T-helper 2 cell (primary cell): Measurements from ENCODE around the gene GEMIN5.
"Not testable (repeated sequence)": the region's sequence is repeated elsewhere in the genome, so short reads cannot be mapped to it uniquely, and the experiment has no call there.

Experiments used
- DNase-seq, 5 experiments: peaks; one replicate each; pipeline versions ENCODE4 v3.0.0 to v3.0.0-alpha.2; 2012 to 2022

Gene GEMIN5

DNA sequence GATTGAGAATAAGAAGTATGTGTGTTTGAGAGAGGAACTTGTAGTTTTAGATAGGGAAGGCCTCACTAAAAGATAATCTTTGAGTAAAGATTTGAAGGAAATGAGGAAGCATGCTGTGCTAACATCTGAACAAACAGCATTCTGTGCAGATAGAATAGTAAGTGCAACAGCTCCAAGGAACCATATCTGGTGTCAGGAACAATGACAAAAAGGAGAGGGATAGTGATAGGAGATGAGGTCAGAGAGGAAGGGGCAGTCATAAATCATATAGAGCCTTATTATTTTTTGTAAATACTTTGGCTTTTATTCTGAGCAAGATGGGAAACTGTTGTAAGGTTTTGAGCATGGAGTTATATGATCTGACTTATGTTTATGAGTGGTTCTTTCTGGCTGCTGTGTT is 6.7 kb upstream of the GEMIN5 start:
- no peak for DNase-seq

DNA sequence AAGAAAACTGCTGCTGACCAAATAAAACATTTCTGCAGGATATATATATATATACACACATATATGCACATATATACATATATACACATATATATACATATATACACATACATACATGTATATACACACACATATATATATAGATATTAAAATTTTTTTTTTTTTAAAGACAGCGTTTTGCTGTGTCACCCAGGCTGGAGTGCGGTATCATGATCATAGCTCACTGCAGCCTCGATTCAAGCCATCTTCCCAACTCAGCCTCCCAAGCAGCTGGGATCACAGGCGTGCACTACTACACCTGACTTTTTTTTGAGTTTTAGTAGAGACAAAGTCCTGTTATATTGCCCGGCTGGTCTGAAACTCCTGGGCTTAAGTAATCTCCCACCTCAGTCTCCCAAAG is 5.5 kb upstream of the GEMIN5 start:
- no peak for DNase-seq

- DNase-seq: peak; percentile 80 to 95 (median 91)
Observed at GRCh38 chr5:154940772-154941620, 3.0 kb upstream of the GEMIN5 start, which contains the start of gene MRPL22. TSS of gene MRPL22 (plus strand) at chr5:154941073. CDS start at chr5:154941111, 38 bp downstream.

- DNase-seq: no peak
Observed at GRCh38 chr5:154940375-154940771, 2.4 kb upstream of the GEMIN5 start.

- not testable (repeated sequence) for DNase-seq
Observed at GRCh38 chr5:154939387-154939786, 1.4 kb upstream of the GEMIN5 start.

DNA sequence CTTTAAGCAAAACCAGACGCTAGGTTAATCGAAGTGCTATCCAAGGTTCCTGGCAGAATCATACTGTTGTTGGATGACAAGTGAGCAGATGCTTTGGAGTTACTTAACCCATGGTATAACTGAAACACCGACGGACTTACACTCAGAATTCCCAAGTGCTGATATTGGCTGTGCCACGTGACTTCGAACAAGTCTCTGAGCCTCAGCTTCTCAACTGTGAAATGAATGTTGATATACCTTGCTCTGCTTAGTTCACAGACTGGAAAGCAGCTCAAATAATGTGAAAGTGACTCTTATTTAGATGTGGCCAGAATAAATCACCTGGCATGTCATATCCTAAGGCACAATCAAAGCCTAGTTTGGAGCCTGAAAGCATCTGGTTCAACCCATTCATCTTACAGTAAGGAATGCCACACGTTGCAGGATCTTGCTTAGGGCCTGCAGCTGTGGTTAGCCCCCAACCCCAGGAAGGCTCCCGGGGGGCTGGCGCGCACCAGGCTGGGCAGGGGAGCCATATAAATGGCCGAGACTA is 759 bp downstream of the GEMIN5 start:
- DNase-seq: no peak

DNA sequence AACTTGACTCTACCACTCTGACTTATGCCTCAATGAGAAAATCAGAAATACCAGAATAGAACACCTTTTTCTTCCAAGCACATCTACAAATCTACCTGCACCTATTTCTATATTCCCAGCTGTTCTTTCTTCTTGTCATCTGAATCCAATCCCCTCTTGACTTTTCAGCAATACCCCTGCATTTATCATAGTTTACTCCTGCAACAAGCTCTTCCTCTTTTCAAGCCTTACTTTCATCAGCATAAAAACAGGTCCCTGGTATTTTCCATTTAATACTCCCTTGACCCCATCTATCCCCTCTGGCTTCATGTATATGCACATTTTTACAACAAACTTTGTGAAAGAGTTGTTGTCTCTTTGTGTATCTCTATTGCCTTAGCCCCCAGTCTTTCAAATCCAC is 3.1 kb downstream of the GEMIN5 start:
- DNase-seq: no peak

- DNase-seq: no peak
Observed at GRCh38 chr5:154933537-154933936, 4.5 kb downstream of the GEMIN5 start.

DNA sequence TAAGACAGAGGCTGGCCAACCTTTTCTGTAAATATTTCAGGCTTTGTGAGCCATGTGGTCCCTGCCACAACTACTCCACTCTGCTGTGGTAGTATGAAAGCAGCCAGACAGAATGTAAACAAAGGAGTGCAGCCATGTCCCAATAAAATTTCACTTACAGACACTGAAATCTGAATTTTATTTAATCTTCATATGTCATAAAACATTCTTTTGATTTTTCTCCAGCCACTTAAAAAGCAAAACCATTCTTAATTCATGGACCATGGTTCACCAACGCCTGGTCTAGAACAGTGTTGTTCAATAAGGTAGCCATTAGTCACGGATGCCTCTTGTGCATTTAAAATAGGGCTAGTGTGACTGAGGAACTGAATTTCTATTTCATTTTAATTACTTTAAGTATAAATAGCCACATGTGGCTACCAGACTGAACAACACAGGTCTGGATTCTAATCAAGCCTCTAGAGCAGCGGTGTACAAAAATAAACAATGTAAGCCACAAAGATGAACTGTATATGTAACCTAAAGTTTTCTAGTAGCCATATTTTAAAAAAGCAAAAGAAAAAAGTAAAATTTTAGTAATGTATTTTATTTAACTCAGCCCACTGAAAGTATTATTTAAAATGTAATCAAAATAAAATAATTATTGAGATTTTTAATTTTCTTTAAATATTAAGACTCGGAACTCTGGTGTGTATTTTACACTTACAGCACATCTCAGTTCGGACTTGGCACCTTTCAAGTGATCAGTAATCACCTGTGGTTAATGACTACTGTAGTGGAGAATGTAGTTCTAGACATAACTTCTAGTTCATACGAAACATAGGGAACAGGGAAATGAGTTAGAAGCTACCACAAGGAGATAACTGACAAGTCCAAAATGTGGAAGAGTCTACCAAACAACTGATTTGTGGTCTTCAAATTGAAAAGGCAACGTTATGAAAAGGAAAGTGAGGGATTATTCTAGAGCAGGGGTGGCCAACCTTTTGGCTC is 14.3 kb downstream of the GEMIN5 start:
- DNase-seq: no peak

GRCh38 chr5:154917757-154918156 is 20.3 kb downstream of the GEMIN5 start:
- no peak for DNase-seq

DNA sequence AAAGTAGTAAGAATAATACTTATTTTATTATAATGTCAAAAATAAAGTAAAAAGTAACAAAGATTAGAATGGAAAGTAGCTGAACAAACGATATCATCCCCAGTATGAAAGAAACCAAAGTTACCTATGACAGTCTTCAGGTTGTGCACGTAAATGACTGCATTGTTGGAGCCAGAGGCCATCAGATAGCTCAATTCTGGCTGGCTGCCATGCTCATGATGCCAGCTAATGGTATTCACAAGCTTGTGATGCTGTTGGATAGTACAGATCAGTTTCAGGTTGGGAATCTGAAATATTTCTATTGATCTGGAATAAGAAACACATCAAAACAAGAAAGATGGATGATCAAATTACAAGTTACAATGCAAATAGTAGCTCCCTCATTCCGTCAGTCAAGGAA is 21.1 kb downstream of the GEMIN5 start:
- no peak for DNase-seq

DNA sequence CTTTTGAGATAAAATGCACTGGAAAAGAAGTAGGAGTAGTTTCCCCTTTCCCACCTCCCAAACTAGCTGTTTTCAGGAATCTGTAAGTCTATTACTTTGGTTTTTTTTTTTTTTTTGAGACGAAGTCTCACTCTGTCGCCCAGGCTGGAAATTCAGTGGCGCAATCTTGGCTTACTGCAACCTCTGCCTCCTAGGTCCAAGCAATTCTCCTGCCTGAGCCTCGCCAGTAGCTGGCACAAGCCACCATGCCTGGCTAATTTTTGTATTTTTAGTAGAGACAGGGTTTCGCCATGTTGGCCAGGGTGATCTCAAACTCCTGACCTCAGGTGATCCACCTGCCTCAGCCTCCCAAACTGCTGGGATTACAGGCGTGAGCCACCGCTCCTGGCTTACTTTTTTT is 32.4 kb downstream of the GEMIN5 start:
- not testable (repeated sequence) for DNase-seq

DNA sequence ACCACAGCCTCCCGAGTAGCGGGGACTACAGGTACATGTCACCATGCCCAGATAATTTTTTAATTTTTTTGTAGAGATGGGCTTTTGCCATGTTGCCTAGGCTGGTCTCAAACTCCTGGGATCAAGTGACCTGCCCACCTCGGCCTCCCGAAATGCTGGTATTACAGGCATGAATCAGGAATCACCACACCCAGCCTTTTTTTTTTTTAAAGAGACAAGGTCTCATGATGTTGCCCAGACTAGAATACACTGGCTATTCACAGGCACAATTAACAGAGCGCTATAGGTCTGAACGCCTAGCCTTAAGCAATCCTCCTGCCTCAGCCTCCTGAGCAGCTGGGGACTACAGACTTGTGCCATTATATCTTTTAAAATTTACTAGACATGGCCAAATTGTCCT is 36.1 kb downstream of the GEMIN5 start:
- no peak for DNase-seq

DNA sequence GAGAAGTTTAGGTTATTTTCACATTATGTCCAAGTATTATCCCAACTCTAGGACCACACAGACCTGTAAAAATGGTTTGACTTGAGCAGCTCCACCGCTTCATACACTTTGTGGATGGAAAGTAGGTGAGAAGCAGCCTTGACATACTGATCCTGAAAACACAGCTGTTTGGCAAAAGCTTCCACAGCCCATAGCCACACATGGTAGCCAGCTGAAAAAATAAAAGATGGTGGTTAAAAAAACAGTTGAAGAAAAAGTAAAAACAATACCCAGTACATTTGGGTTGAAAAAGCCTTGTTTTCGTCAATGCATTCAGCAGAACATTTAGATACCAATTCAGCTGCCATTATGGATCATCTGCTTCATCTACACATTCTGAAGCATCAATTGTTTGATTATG is 36.7 kb downstream of the GEMIN5 start:
- no peak for DNase-seq

DNA sequence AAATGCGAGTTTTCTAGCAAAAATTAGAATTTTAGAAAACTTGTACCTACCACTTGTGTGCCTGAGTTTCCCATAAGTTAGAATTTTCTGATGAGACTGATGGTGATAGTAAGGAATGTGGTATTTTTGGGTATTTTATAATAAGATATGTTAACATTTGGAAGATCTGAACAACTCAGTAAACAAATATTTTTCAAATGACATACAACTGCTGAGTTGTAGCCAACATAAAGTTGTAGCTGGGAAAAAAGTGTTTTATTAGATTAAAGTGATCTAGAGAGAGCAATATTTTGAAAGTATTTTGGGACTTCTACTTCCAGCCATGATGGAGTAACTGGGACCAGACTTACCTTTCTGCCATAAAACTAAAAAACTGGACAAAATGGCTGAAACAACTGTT is 37.9 kb downstream of the GEMIN5 start:
- no peak for DNase-seq

- DNase-seq: no peak
Observed at GRCh38 chr5:154899151-154899816, 38.7 kb downstream of the GEMIN5 start.

- DNase-seq: no peak
Observed at GRCh38 chr5:154898210-154898609, 39.8 kb downstream of the GEMIN5 start.

DNA sequence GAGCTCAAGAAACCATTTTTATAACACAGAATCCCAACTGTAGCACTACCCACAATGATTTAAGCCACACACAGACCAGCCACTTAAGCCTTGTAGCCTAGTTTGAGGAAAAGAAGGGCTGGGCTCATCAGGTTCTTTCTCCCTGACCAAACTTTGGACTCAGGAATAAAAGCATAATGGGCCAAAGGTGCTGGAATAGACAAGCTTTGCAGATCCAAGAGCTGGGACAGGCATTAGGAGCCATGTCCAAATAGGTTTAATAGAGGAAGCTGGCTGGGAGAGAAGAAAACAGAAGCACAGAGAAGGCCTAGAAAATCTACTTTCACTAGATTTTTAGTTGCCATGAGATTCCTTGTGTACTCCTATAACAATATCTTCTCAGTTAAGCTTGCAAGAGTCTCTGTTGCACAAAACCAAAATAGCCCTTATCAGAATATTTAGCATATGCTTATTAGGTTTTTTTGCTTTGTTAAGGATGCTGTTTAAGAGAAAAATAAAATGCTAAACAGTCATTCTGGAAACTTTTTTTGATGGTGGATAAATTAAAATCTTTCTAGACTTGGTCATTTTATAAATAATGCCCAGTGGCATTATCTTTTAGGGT is 41.3 kb downstream of the GEMIN5 start:
- DNase-seq: no peak

DNA sequence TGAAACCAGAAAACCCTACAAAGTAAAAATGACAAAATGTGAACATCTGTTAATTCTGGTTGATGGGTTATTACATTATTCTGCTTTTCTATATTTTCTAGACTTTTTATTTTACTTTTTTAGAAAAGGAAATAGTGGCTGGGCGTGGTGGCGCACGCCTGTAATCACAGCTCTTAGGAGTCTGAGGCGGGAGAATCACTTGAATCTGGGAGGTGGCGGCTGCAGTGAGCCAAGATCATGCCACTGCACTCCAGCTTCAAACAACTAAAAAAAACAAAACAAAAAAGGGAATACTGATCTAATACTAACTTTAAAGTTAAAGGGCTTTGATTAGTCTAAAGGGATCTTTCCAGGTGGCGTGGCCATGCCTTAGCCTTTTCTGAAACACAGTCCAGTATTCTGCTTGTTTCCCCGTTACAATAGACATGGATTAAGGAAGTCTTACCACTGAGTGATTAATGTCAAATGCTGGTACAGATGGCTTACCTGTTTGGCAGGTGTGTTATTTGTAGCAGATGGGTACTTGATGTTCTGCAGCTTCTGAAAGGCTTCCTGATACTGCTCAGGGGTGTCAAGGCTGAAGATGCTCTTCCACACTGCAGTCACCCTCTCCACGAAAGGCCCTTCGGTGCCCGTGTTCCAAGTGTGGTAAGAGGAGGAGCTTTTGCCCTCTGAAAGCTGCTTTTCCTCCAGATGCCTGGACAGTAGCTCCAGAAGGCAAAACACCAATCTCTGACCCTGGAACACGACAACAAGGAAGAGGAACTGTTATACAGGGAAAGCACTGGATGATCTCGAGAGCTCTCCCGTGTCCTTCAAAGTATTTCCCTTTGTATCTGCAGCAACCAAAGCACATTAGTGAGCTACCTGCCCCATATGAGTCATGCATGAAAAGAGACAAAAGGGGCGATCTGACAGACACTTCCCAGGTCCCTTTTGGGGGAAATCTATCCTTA is 42.1 kb downstream of the GEMIN5 start:
- DNase-seq: no peak

DNA sequence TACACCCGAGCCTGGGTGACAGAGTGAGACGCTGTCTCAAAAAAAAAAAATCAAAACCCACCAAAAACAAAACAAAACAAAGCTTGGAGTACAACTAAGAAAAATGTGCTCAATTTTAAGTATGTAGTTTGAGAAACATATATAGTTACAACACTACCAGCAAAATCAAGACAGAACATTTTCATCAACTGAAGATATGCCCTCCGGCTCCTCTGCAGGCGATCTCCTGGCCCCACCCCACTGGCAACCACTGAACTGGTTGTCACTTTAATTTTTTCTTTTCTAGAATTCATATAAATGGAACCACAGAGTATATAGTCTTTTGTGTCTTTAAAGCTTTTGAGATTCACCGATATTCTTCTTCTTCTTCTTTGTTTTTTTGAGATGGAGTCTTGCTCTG is 44.6 kb downstream of the GEMIN5 start:
- DNase-seq: no peak

- no peak for DNase-seq
Observed at GRCh38 chr5:154892369-154892771, 45.6 kb downstream of the GEMIN5 start.
